ENCODE data around the gene KRT2. TPM values are rescaled to one million over a fixed set of nuclear protein-coding genes. Genes with fewer than 3 reads are reported as not detected.

KRT2 gene
- total and polyA plus RNA-seq, 2 of the 8 experiments (the other 6 are each of a cell fraction or from before 2014, with no cell fraction given), result not detected

- FAIRE-seq, result no peak
- H3K4me3 ChIP-seq (ENCODE audit: extremely low read depth in 1 of 4, insufficient read depth in 2 of 4, low read depth in 3 of 4, low read length in 4 of 4), result no peak overlapping the region
- no peaks in the 10 kb centered on the region for H3K36me3 ChIP-seq (ENCODE audit: control insufficient read depth in 2 of 4, insufficient read depth in 4 of 4, low read length in 3 of 4)
- no peak overlapping the region for H2AFZ ChIP-seq (ENCODE audit: low read length)
- H2BK12ac ChIP-seq (ENCODE audit: low read depth, low read length), result no peak overlapping the region
- no peak overlapping the region for H3K18ac ChIP-seq (ENCODE audit: extremely low read depth, low read length)
- 0 out of 2 replicates have a peak overlapping the region, but pooled peaks have one; percentile 30 for H2BK5ac ChIP-seq (ENCODE audit: low read depth, low read length)
- H3K79me1 ChIP-seq (ENCODE audit: low read depth, low read length), result no peaks in the 10 kb centered on the region; the same call in 1 of the 2 replicates
- H3K9ac ChIP-seq (replicated peaks in 1 of 4; ENCODE audit: extremely low read depth in 1 of 4, low read depth in 3 of 4, low read length in 3 of 4), result no peak overlapping the region
- no peak overlapping the region for H2BK15ac ChIP-seq (ENCODE audit: low read length)
- ChIA-PET POLR2A (ENCODE audit: partially characterized antibody) (no interaction called here), CTCF (ENCODE audit: partially characterized antibody) (interaction anchor here (0.6 to 1.7 kb wide), 10 partner anchors 15 to 396 kb away, joined by 3 to 5 read pairs (median 3); no protein-coding TSS in a partner anchor)
- H4K20me1 ChIP-seq (replicated peaks in 1 of 2; ENCODE audit: control insufficient read depth in 1 of 2, insufficient read depth in 2 of 2, low read length in 2 of 2), result no peaks in the 10 kb centered on the region
- H3K79me2 ChIP-seq (ENCODE audit: control insufficient read depth in 1 of 2, insufficient read depth in 2 of 2, low read length in 2 of 2), result no peaks in the 10 kb centered on the region
- H2BK20ac ChIP-seq (ENCODE audit: low read length), result no peak overlapping the region
- WGBS, 2 experiments (ENCODE audit: extremely low coverage in 1 of 2, insufficient coverage in 1 of 2, insufficient read length in 1 of 2, insufficient replicate concordance in 2 of 2, low coverage in 1 of 2, low lambda C conversion rate in 2 of 2, missing lambda C conversion rate in 1 of 2), result 85% methylated on average over 8 of the region's 8 CpGs; no CpG with 5 or more reads in 1 of the 2 experiments
- no peak overlapping the region for H3K56ac ChIP-seq (replicated peaks; ENCODE audit: insufficient read length, low read depth, low read length)
- no peak overlapping the region for H3K4ac ChIP-seq (replicated peaks; ENCODE audit: insufficient read length, low read depth, low read length)
- no peak overlapping the region for H4K5ac ChIP-seq (ENCODE audit: insufficient read length, low read depth, low read length)
- H4K91ac ChIP-seq (replicated peaks; ENCODE audit: insufficient read length, low read length), result peak overlapping the region; percentile 29
- peaks cover 0 to 9% (median 3%) of the 10 kb centered on the region in 4 experiments; a peak in 2 of 7 replicates for H3K4me1 ChIP-seq (replicated peaks in 1 of 4; ENCODE audit: control insufficient read depth in 3 of 4, insufficient read depth in 4 of 4, low read length in 3 of 4)
- H4K8ac ChIP-seq (ENCODE audit: extremely low read depth, insufficient read depth, low read length), result no peak overlapping the region
- no peak overlapping the region for H3K27ac ChIP-seq (ENCODE audit: low read depth, low read length)
- H3K9me3 ChIP-seq (ENCODE audit: insufficient read depth in 2 of 2, low read depth in 1 of 2, low read length in 1 of 2), result no peaks in the 10 kb centered on the region
- H3K27me3 ChIP-seq (replicated peaks in 1 of 4; ENCODE audit: control insufficient read depth in 3 of 4, extremely low read depth in 1 of 4, insufficient read depth in 3 of 4, low read length in 3 of 4), result peaks cover 0 to 27% (median 16%) of the 10 kb centered on the region in 4 experiments; a peak in 6 of 7 replicates
- no peak for TF ChIP-seq SUZ12 (IDR thresholded peaks at IDR 0.05; ENCODE audit: low read length)
- no peak for TF ChIP-seq EZH2 (IDR thresholded peaks at IDR 0.05; ENCODE audit: low read depth, low read length, severe bottlenecking)
- no peak for TF ChIP-seq POLR2AphosphoS5 (IDR thresholded peaks at IDR 0.05; ENCODE audit: low read depth, low read length)
- no peak overlapping the region for H2BK120ac ChIP-seq (replicated peaks; ENCODE audit: low read depth, low read length)
- no peak overlapping the region for H2AK5ac ChIP-seq (ENCODE audit: low read depth, low read length)
- no peak overlapping the region for H3K14ac ChIP-seq (ENCODE audit: insufficient read length)
- peaks cover 6% of the 10 kb centered on the region; the same call in 1 of the 2 replicates for H3K23me2 ChIP-seq (ENCODE audit: low read depth, low read length)
- no peak for DNase-seq (ENCODE audit: low read depth in 1 of 2, low spot score in 2 of 2)
- no peak overlapping the region for H3K23ac ChIP-seq (ENCODE audit: insufficient read length)
- no peak overlapping the region for H3K4me2 ChIP-seq (ENCODE audit: insufficient read depth in 1 of 2, low read depth in 2 of 2, low read length in 2 of 2)
Observed at GRCh38 chr12:52687497-52688385, 35.7 kb upstream of the KRT2 start.
